ENCODE data around the gene ATP9B.
"Not testable (repeated sequence)": the region's sequence is repeated elsewhere in the genome, so short reads cannot be mapped to it uniquely, and the experiment has no call there.

The ATP9B gene

DNA sequence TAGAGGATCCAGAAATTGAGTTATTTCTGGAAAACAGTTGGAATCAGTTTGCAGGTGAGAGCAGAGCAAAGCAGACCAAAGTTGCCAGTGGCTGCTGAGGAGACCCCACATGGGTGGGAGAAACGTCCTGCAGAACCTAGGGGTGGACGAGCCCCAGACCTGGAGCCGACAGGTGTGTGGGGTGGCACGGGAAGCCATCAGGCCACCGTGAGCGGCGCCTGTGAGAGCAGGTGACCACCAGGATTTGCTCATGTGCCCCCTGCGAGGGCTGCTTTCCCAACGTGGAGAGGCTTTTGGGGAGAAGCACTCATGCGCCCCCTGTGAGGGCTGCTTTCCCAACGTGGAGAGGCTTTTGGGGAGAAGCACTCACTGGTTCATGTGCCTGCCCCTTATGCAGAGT lies 209.7 kb downstream of the ATP9B start:
- no peak for DNase-seq (ENCODE audit: low spot score)

DNA sequence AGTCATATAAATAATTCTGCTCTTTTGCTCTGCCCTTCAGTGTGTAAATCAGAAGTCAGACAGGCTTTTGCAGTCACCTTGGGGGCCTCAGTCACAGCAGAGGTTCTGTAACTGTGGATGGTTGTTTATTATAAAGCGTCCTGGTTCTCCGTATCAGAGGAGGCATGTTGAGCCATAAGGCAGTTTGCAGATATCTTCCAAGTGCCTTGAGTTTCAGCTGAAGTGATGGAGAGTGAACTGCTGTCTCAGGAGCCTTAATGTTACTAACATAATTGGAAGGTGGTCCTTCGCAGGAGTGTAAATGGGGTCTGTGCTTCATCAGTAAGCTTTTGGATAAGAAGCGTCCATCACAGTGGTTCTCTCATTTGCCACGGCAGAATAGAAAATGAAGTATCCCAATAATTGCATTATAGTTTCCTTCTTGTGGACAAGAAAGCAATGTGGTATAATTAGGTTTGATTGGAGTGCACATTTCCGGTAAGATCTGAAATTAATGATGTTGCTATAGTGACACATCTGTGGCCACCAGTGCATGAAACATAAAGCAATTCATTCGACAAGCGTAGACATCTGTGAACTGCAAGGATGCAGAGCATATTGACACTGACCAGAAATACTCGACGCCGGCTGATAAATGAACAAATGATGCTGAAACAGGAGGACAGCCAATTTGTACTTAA lies 214.1 kb downstream of the ATP9B start:
- DNase-seq (ENCODE audit: low spot score) = peak; percentile 95

DNA sequence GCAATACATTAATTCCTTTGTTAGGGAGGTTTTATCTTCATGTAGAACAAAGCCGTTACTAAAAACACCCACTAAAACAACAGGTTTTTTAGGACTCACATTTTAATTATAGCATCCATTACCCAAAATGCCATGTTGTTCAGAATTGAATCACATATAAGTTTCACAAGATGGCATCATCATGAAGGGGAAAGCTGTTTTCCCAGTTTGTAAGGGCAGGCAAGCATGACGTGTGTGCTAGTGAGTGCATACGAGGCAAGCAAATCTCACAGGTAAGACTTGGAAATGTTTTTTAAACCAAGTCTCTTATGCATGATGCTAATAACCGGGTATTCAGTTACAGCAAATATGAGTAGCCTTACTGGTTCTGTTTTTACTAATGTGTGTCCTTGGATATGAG lies 214.7 kb downstream of the ATP9B start:
- DNase-seq (ENCODE audit: low spot score) = peak; percentile 30

DNA sequence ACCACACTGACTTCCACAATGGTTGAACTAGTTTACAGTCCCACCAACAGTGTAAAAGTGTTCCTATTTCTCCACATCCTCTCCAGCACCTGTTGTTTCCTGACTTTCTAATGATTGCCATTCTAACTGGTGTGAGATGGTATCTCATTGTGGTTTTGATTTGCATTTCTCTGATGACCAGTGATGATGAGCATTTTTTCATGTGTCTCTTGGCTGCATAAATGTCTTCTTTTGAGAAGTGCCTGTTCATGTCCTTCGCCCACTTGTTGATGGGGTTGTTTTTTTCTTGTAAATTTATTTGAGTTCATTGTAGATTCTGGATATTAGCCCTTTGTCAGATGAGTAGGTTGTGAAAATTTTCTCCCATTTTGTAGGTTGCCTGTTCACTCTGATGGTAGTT lies 216.0 kb downstream of the ATP9B start:
- DNase-seq (ENCODE audit: low spot score) = not testable (repeated sequence)

DNA sequence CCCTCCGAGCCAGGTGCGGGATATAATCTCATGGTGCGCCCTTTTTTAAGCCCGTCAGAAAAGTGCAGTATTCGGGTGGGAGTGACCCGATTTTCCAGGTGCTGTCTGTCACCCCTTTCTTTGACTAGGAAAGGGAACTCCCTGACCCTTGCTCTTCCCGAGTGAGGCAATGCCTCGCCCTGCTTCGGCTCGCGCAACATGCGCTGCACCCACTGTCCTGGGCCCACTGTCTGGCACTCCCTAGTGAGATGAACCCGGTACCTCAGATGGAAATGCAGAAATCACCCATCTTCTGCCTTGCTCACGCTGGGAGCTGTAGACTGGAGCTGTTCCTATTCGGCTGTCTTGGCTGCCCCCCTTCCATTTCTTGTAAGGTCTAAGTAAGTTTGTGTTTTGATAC lies 221.2 kb downstream of the ATP9B start:
- not testable (repeated sequence) for DNase-seq (ENCODE audit: low spot score)

DNA sequence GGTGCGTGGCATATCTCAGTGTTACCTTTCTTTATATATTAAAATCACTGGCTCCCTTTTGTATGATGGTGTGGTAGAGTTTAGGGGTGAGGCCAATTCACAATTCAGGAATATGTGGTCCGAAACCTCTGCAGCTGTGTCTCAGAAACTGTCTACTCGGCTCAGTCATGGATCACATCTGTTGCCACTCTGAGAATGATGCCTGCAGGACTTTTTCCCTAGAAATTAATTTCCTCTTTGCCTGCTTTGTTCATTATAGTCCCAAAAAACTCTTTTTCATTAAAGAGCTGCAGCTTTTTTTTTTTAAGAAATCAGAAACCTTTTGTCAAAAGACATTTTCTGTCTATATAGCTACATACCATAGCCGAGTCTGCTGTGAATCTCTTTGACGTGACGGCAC lies 221.7 kb downstream of the ATP9B start:
- no peak for DNase-seq (ENCODE audit: low spot score)

DNA sequence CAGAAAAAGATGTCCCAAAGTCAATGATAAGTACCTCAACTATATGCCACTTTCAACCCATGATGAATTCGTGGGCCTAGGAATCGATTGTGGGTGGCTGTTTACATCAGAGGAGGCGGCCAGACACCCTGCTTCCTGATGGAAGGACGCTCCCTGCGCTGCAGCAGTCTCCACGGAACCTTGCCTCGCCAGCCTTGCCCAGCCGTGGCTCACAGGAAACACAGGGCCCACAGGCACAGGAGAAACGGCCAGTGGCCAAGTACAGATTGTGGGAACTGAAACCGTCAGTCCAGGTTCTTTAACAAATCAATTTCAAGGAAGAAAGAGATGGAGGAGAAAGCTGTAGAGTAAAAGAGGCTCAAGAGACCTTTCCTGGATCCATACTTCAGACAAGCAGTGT lies 225.0 kb downstream of the ATP9B start:
- DNase-seq (ENCODE audit: low spot score) = no peak

DNA sequence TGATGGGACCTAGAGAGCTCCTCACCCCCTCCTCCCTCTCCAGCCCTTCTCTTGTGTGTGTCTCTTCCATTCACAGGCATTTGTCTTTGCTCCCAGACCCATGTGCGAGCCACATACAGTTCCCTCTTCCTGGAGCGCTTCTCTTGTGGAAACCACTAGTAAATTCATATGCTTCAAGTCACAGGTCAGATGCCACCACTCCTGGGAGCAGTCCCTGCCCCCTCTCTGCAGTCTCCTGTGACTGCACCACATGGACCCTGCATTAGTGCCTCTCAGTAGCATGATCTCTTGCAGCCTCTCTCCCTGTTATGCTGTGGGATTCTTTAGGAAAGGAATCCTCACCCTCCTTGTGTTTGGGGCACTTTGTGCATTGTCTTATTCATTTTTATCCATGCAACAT lies 230.1 kb downstream of the ATP9B start:
- no peak for DNase-seq (ENCODE audit: low spot score)

DNA sequence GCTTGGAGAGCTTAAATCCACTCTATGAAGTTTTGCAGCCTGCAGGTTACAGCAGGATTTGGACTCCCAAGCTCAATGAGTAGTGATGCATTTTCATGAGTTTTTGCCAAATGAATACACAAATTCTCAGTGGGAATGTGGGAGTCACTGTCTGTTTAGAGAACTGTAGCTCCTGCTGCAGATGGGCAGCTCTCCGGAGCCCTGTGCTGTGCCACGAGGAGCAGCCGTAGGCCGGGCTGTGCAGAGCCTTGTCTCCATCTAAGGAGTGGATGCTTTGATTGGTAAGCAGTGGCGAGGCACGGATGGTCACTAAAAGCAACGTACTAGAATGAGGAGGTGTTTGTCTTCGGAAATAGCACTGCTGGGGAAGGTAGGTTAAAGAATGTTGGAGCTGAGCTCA lies 230.5 kb downstream of the ATP9B start:
- no peak for DNase-seq (ENCODE audit: low spot score)

DNA sequence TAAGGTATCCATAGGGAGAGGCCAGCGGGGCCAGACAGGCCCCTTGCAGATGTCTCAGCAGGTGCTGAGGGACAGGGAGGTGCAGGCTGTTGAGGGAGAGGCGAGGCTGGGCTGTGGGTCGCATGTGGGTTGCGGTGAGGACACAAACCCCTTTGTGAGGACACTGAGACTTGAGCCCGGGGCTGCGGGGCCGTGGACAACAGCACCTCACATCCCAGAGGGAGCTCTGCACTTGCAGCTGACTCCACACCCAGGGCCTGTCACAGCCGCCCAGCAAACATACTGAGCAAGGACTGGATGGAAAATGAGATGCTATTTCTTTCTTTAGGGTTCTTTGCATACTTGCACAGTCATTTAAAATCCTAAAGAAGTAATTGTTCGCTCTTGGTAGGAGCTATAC lies 231.2 kb downstream of the ATP9B start:
- no peak for DNase-seq (ENCODE audit: low spot score)

DNA sequence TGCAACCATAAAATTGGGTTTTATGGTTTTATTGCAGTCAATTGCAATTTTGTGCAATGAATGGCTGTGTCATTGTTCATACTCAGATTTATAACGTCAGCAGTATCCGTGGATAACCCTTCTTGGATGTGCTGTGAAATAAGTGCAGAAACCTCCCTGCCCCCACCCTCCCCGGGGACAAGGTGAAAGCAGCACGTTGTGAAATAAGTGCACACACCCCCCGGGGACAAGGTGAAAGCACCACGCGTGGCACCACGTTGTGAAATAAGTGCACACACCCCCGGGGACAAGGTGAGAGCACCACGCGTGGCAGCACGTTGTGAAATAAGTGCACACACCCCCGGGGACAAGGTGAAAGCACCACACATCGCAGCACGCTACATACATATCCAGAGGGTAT lies 232.9 kb downstream of the ATP9B start:
- DNase-seq (ENCODE audit: low spot score) = no peak

DNA sequence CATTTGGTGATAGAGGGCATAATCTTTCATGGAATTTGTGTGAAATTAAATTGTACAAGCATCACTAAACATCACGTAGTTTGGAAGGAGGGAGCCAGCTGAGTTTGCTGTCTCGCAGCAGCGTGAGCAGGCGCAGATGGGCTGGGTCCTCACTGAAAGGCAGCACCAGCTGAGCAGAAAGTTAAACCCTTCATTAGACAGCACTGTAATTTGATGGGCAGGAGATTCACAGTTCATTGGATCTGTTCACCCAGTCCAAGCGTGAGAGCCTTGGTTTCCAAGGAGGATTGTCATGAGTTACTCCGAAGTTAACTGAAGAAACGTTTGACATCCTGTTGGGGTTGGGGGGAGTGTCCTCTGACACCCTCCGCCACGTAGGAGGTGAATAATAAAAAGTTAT lies 236.7 kb downstream of the ATP9B start:
- DNase-seq (ENCODE audit: low spot score) = no peak

DNA sequence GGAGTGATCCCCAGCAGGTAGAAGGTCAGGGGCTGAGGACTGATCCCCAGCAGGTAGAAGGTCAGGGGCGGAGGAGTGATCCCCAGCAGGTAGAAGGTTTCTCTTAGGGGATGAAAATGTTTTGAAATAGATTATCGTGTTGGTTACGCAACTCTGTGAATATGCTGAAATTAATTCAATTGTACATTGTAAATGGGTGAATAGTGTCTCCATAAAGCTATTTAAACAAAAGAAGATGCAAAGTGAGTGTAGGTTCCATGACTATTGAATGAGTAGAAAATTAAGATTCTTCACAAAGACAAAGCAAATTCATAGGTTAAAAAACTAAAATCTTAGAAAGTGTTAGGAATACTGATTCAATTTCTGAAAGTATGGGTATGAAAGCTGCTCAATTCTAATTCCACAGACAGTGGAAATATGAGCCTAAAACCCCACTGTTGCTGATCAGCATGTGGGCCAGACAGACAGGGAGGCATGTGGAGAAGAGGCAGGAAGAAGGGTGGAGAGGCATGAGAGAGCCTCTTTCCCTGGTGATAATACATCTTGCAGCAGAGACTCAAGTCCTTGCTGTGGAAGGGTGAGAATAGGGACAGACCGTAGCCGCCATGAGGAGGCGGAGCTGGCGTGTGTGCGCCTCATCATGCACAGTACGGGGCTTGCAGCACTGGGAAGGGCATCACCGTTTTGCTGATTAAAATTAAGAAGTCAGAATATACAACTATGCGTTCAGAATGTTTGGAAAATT lies 240.6 kb downstream of the ATP9B start:
- no peak for DNase-seq (ENCODE audit: low spot score)

DNA sequence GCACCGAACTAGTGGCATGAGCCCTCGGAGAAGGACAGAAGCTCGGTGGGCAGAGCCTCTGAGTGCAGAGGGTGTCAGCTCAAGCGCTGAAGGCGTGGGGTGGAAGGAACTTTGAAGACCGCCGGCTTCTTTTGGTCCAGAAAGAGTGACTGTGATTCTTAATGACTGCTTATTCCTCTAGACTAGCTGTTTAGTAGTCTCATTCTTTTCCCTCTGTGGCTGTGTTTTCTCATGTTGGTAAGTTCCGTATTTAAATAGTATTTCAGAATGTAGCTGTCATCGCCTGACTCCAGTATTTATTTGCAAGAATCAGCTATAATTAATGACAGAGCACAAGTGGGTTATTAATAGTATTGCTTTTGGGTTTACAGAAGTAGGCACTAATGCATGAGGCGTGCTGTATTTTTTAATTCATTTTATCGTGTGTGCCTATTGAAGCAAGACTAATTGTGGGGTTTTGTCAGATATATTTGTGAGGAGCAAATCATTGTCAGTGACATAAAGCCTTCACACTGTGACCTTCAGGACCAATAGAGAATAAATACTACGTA lies 245.7 kb downstream of the ATP9B start:
- DNase-seq (ENCODE audit: low spot score) = no peak

DNA sequence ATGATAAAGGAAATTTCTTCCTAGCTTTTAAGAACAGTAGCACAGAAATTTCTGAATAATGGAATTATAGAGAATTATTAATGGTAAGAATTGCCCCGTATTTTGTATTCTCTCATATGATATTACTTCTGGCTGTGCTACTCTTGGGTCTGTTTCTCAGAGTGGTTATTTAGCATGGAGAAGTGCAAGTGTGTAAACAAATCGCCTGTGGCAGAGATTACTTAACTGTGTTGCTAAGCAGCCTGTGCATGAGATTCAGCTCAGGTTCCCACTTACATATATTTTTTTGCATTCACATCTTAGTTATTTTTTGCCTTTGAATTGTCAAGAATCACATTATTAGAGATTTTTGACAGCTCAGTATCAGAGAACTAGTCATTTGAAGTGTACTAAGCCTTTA lies 246.4 kb downstream of the ATP9B start:
- no peak for DNase-seq (ENCODE audit: low spot score)

DNA sequence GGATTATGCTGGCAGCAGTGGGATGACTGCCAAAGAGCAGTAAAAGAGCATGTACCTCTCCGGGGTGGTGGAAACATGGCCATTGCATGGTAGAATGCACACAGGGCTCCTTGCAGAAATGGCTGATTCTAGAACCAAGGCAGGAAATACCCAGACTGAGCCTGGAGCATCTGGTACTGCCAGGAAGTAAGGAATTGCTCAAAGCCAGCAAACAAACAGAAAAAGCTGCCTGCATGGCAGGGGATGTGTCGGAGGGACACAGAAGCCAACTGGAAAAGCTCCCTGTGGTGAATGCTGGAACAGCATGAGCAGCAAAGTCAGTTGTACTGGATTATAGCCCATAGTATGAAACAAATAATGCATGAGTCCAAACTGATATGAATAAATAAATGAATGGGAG lies 248.5 kb downstream of the ATP9B start:
- DNase-seq (ENCODE audit: low spot score) = no peak

DNA sequence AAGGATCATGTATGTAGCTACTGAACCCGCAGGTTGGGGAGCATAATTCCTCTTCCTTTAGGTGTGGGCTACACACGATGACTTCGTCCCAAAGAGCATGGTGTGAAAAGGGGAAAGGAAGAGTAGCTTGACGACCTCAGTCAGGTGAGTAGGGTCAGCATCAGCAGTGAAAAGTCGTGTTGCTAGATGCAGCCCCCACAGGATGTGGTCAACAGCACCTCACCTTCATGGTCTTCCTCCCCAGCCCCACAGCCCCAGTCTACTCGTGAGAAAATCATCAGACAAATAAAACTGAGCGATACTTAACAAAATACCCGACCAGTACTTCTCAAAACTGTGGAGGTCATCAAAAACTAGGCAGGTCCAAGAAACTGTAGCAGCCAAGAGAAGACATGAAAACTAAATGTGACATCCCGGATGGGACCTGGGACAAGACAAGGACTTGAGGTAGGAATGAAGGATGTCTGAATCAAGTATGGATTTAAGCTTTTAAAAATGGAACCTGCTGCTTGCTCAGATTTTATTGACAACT lies 249.0 kb downstream of the ATP9B start:
- DNase-seq (ENCODE audit: low spot score) = no peak

DNA sequence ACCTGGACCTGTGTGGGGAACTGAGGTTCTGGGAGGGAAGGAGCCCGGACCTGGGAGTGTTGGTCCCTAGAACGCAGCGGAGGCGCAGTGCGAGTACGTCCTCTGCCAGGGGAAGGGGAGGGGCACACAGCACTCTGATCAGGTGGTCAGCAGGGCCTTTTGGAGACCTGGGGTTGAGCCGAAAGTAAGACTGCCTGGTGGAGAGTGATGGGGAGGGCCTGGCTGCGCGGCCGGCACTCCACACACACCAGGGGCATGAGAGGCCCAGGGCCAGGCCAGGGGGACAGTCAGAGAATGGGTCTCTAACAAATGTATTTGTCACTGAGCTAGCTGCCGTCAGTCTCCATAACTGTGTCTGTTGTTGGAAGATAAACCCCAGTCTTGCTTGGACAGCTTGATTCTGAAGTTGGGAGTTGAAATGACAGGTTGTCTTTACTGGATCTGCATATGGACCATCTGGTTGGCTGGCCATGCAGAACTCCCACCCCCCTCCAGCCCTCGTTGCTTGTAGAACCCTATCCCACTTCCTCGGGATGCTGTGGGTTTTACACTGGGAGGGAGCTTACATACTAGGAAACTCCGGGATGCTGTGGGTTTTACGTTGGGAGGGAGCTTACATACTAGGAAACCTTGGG lies 251.1 kb downstream of the ATP9B start:
- no peak for DNase-seq (ENCODE audit: low spot score)

DNA sequence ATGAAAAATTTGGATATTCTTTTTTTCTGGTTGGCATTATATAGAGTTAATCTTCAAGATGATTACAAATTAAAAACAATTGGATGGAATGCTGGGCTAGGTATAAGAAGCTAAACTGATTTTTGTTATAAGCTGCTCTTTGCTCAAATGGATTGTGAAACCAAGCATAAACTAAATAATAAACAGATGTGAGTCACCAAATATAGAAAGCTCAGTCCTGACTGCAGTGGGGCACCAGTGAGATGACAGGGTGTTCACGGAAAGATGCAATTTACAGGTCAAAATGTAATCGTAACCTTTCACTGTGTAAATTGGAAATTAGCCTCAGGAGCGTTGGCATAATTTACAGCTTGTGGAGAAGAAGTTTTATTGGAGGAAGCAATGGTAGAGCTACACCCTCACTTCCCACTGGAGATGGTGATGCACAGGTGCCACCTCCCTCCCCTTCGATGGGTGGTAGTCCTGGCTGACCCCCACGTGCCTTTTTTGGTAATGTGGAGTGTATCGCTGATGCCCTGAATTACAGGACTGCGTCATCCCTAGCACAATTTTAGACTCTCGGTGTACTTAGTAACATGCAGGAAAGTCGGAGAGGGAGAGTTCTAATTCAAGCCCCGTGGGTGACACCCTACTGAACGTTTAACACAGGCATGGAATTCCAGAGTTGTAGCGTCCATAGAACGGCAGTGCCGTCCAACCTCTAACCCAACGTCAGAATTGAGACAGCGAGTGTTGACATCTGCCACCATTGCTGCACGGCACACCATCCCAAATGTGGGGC lies 252.6 kb downstream of the ATP9B start:
- no peak for DNase-seq (ENCODE audit: low spot score)

DNA sequence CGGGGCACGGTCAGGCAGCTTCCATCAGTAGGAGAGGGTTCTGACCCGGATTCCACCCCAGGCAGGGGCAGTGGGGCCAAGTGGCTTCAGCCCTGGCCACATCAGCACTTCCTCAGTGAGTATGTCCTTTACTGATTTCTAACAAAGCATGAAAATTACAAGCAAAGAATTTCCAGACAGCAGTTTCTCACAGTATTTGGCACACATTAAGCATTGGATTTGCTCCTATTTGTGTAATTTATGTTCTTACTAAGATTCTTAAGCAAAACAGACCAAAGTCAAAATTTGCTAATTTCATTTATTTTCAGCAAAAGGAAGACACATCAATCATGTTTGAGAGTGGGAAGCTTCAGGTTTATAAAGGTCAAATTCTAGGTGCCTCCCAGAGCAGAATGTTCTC lies 253.2 kb downstream of the ATP9B start:
- no peak for DNase-seq (ENCODE audit: low spot score)

DNA sequence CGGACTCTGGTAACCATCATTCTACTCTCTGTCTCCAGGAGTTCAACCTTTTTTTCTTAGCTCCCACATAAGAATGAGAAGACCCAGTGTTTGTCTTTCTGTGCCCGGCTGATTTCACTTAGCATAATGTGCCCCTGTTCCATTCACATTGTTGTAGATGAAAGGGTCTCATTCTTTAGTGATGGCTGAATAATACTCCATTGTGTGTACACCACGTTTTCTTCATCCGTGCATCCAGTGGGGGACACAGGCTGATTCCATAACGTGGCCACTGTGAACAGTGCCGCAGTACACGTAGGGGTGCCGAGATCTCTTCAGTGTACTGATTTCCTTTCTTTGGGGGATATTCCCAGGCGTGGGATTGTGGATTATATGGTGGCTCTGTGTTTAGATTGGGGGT lies 254.3 kb downstream of the ATP9B start:
- no peak for DNase-seq (ENCODE audit: low spot score)

Data from SK-N-DZ (cell line).